Activated naive CD8-positive, alpha-beta T cell treated with anti-CD3 and anti-CD28 coated beads, Interleukin-2, amount 10 ng/mL, durations not matched to agents 7 days and 5 days (primary cell): ENCODE measurements around the gene LAGE3. TPM values are rescaled to one million over a fixed set of nuclear protein-coding genes. Genes with fewer than 3 reads are reported as not detected.

Experiments
- ATAC-seq: fragments of 150-1000 bp; cut with Tn5 transposase; one replicate; pipeline ENCODE4 v1.10.0; 2021; ENCODE audit warnings: low read depth, moderate library complexity
- POLR2A ChIA-PET: fragments of 350-600 bp; sonication (Branson Sonifier 250); formaldehyde crosslinking; loops from one replicate; lab custom pipeline; 2021; ENCODE audit warnings: antibody characterized with exemption; lab: Charles Lee
- DNase-seq: peaks from one replicate; pipeline ENCODE4 v3.0.0; 2021
- H3K27ac Mint-ChIP-seq: one replicate; pipeline ENCODE4 v1.8.0; 2022; ENCODE audit warnings: mild to moderate bottlenecking, mixed read lengths
- H3K27me3 Mint-ChIP-seq: one replicate; pipeline ENCODE4 v1.8.0; 2022; ENCODE audit warnings: mild to moderate bottlenecking, moderate library complexity, mixed read lengths
- H3K36me3 Mint-ChIP-seq: one replicate; pipeline ENCODE4 v1.8.0; 2021; ENCODE audit warnings: mild to moderate bottlenecking, mixed read lengths
- H3K4me1 Mint-ChIP-seq: one replicate; pipeline ENCODE4 v1.8.0; 2021; ENCODE audit warnings: mixed read lengths
- H3K4me3 Mint-ChIP-seq: one replicate; pipeline ENCODE4 v1.8.0; 2022; ENCODE audit warnings: mild to moderate bottlenecking, moderate library complexity, mixed read lengths
- H3K9me3 Mint-ChIP-seq: one replicate; pipeline ENCODE4 v1.8.0; 2021; ENCODE audit warnings: mixed read lengths
- total RNA-seq, 2 experiments: library from RNA; stranded (reverse); gene quantifications; one replicate each; pipeline ENCODE4 v1.2.3, GENCODE V29; 2021

LAGE3 gene
- total RNA-seq, 2 experiments from 2014 or later: 32.2 to 34.8 TPM

DNA sequence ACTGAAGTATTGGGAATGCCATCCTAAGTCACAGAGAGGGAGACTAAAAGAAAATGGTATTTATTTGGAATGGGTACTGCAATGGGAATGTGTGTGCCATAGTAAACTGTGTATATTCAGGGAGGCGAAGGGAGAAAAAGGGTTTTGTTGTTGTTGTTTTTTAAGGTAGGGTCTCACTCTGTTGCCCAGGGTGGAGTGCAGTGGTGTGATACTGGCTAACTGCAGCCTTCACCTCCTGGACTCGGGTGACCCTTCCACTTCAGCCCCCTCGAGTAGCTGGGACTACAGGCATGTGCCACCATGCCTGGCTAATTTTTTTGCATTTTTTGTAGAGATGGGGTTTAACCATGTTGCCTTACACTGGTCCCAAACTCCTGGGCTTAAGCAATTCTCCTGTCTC lies 15.6 kb upstream of the LAGE3 start:
- H3K4me3 Mint-ChIP-seq: no peak overlapping the region
- H3K27ac Mint-ChIP-seq: no peak overlapping the region
- DNase-seq: no peak
- H3K36me3 Mint-ChIP-seq: peaks cover under 1% of the 10 kb centered on the region
- H3K4me1 Mint-ChIP-seq: peaks cover 5% of the 10 kb centered on the region
- no peaks in the 10 kb centered on the region for H3K27me3 Mint-ChIP-seq
- no peaks in the 10 kb centered on the region for H3K9me3 Mint-ChIP-seq
- POLR2A ChIA-PET: no interaction called here
- ATAC-seq: no peak

DNA sequence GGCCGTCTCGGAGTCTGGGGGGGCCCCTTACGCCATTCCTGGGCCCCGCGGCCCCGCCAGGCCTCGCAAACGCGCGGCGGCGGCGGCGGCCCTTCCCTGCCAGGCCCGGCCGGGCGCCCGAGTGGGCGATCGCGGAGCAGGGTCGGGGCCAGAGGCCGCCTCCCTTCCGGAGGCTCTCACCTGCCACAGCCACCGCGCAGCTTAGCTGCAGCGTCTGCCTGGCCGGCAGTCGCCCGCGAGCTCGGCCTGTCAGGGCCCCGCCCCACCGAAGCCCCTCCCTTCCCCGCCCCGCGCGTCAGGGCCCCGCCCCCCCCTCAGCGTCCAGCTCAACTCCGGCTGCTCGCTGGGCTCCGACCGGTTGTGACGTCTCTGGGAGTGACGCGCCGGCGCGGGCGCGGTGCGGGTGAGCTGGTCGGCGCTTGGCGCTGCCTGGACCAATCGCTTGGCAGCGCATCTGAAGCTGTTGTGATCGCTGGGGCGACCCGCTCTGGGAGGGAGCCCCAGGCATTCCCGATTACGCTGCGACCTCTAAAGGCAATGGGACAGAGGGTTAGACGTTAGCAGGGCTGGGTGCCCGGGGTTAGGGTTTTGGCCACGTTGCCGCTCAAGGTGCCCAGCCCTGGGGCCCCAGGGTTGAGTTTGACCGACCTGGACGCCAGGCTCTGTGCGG lies 11.5 kb upstream of the LAGE3 start, which contains the start of gene SLC10A3:
Gene SLC10A3, minus strand, starts transcription at position 216 of the 670 bp plus-strand sequence. CDS start 1,689 bp downstream, outside the sequence.
- POLR2A ChIA-PET: interaction anchor here (0.8 to 3.3 kb wide), 20 partner anchors 9 to 470 kb away, joined by 3 to 32 read pairs (median 6); partner anchors contain the start of genes ATP6AP1, DNASE1L1, FAM3A and IKBKG
- H3K27ac Mint-ChIP-seq: peak within 1 kb of the TSS; percentile 92
- DNase-seq: peak; percentile 87
- no peaks in the 10 kb centered on the region for H3K9me3 Mint-ChIP-seq
- H3K36me3 Mint-ChIP-seq: peaks cover 2% of the 10 kb centered on the region
- peak; percentile 87 for ATAC-seq
- H3K27me3 Mint-ChIP-seq: no peaks in the 10 kb centered on the region
- peak within 1 kb of the TSS; percentile 90 for H3K4me3 Mint-ChIP-seq
- H3K4me1 Mint-ChIP-seq: peaks cover 6% of the 10 kb centered on the region

DNA sequence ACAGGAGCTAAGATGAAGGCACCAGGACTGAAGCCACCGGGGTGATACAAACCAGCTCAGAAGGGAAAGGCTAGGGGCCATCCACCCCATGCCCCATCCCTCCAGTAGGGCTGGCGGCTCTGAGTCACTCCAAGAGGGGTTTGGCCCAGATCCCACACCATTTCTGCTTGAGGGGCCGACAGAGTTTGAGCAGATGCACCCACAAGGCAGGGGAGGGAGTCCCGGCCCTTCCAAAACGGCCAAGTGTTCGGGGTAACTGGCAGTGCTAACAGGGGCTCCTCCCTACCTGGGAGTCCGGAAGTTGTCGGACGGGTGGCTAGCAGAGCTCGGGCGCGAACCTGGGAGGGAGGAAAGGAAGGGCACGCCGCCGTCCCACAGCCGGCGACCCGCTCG lies 10.9 kb upstream of the LAGE3 start:
- H3K36me3 Mint-ChIP-seq: peaks cover 2% of the 10 kb centered on the region
- peak overlapping the region; percentile 87 for H3K4me3 Mint-ChIP-seq
- ATAC-seq: peak; percentile 37
- H3K27ac Mint-ChIP-seq: peak overlapping the region; percentile 89
- DNase-seq: no peak
- H3K9me3 Mint-ChIP-seq: no peaks in the 10 kb centered on the region
- no peaks in the 10 kb centered on the region for H3K27me3 Mint-ChIP-seq
- peaks cover 6% of the 10 kb centered on the region for H3K4me1 Mint-ChIP-seq
- POLR2A ChIA-PET: interaction anchor here (0.7 to 3.3 kb wide), 21 partner anchors 9 to 523 kb away, joined by 3 to 32 read pairs (median 5); partner anchors contain the start of genes ATP6AP1, DNASE1L1, FAM3A and IKBKG

DNA sequence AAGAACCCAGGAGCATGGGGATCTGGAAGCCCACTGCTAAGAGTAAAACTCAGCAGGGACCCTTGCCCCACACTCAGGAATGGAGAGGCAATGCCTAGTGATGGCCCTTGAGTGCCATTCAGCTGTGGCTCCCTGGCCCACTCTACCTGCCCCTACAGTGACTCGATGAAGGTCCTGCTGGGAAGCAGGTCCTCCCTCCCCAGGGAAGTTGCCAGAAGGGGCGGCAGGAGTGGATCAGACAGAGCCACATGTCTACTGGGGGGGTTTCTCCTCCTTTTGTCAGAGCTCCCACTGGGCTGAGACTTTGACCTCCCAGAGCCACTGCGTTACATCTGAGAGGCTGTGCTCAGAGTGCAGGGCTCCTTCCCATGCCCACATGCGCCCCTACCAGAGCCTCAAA lies 10.1 kb upstream of the LAGE3 start:
- POLR2A ChIA-PET: interaction anchor here (0.7 to 3.3 kb wide), 12 partner anchors 9 to 522 kb away, joined by 3 to 32 read pairs (median 10); partner anchors contain the start of genes ATP6AP1, FAM3A, PLXNA3 and RPL10
- H3K9me3 Mint-ChIP-seq: no peaks in the 10 kb centered on the region
- peaks cover 6% of the 10 kb centered on the region for H3K4me1 Mint-ChIP-seq
- peak overlapping the region; percentile 87 for H3K4me3 Mint-ChIP-seq
- H3K36me3 Mint-ChIP-seq: peaks cover 2% of the 10 kb centered on the region
- peak overlapping the region; percentile 89 for H3K27ac Mint-ChIP-seq
- ATAC-seq (no peak), DNase-seq (no peak)
- H3K27me3 Mint-ChIP-seq: no peaks in the 10 kb centered on the region

DNA sequence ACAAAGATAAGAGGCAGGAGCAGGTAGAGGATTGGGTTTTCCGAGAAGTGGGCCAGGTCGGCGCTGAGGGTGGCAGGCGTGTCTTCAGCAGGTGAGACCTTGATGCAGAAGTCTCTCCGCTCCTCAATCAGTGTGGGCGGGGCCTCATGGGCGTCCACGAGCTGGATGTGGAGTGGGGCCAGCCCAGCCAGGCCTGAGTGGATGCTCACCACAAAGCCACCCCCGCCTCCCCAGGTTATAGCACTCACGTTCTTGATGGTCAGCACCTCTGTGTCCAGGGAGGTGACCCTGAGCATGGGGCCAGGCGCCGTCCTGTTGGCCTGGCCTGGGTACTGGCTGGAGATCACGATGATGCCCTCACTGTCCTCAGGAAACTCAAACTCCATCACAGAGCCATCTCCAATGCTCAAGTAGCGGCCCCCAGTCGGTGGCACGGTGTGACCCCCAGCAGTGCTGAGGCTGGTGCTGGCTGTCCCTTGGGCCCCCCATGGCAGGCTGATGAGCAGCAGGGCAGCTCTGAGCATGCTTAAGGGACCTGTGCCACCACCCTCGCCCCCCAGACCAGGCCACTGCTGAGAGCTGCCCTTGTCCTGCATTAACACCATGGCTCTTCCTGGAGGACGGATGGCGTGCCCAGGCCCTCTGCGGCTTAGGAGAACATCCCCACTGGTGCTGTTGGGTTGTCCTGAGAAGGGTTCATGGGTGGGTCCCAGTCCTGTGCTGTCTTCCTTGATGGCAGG lies 9.4 kb upstream of the LAGE3 start:
- Mint-ChIP-seq H3K36me3 (peaks cover 4% of the 10 kb centered on the region), H3K27me3 (no peaks in the 10 kb centered on the region), H3K4me1 (peaks cover 8% of the 10 kb centered on the region), H3K4me3 (peak overlapping the region; percentile 49), H3K27ac (no peak overlapping the region), H3K9me3 (no peaks in the 10 kb centered on the region)
- DNase-seq (no peak), ATAC-seq (no peak)
- POLR2A ChIA-PET: interaction anchor here (0.5 to 3.3 kb wide), 5 partner anchors 12 to 77 kb away, joined by 5 to 32 read pairs (median 15); partner anchors contain the start of genes FAM3A, IKBKG and TAFAZZIN

DNA sequence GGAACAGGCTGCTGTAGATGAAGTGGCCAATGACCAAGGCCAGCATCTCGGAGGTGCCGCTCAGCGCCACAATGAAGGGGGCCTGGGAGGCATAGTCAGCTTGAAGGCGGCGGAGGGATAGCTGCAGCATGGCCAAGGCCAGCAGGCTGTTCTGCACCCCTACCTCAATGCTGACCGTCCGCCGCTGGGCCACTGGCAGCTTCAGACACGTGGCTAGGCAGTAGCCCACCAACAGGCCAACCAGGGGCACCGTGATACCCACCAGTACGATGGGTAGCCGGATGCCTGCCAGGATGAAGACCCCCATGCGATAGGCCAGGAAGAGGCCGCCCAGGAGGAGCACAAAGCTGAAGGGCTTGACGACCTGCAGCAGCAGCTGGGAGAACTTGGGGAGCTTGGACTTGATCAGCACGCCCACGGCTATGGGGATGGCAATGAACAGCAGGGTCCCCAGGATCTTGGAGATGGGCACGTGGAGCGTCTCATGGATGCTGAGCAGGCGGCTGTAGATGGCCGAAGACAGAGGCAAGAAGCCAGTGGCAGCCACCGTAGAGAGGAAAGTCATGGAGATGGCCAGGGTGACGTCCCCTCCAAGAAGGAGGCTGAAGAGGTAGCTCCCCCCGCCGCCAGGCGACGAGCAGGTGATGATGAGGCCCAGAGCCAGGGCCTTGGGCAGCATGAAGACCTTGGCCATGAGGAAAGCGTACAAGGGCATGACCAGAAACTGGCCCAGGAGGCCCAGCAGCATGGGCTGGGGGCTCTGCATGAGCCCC lies 8.6 kb upstream of the LAGE3 start:
- H3K9me3 Mint-ChIP-seq: no peaks in the 10 kb centered on the region
- H3K27ac Mint-ChIP-seq: peak overlapping the region; percentile 70
- H3K27me3 Mint-ChIP-seq: no peaks in the 10 kb centered on the region
- H3K36me3 Mint-ChIP-seq: peaks cover 6% of the 10 kb centered on the region
- peaks cover 10% of the 10 kb centered on the region for H3K4me1 Mint-ChIP-seq
- POLR2A ChIA-PET: interaction anchor here (0.9 to 2.9 kb wide), 7 partner anchors 11 to 89 kb away, joined by 3 to 15 read pairs (median 5); partner anchors contain the start of genes IKBKG and RPL10
- ATAC-seq: no peak
- peak overlapping the region; percentile 78 for H3K4me3 Mint-ChIP-seq
- no peak for DNase-seq

DNA sequence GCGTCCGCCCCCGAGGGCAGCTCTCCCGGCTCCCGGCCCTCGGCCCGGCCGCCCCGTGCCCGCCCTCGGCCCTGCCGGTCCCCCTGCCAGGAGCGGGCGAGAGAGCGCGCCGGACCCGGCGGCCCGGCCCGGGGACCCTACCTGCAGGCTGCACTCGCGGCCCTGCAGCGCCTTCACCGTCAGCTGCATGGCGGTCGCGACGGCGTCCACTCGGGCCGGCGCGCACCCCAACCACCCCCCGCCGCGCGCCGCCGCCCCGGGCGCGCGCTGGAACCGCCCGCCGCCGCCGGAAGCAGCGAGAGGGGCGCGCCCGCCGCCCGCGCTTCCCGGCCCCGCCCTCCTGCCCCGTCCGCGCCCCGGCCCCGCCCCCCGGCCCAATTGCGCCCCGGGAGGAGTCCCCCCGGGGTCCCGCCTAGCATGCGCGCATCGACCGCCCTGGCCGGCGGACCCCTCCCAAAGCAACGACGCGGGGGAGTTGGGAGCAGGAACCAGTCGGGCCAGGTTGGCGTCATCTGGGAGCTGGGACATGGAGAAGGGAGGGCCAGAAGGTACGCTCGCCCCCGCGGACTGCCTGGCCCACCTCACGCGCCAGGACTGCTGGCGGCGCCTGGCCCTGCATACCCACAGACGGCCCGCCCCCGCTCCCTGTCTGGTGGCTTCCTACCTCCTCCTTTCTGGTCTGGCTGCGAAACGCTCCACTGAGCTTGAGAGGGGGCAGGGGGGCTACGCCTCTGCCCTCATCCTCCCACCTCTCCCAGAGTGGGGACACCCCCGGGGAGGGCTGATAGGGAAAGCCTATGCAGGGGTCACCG lies 7.5 kb upstream of the LAGE3 start, which contains the start of gene UBL4A:
Gene UBL4A, minus strand, starts transcription at position 220 of the 812 bp plus-strand sequence. Its CDS starts 31 bp downstream, at position 189.
- ATAC-seq: peak; percentile 16
- peak within 1 kb of the TSS; percentile 78 for H3K4me3 Mint-ChIP-seq
- DNase-seq: peak; percentile 79
- peaks cover 9% of the 10 kb centered on the region for H3K4me1 Mint-ChIP-seq
- H3K9me3 Mint-ChIP-seq: no peaks in the 10 kb centered on the region
- POLR2A ChIA-PET: interaction anchor here (0.8 to 2.9 kb wide), 13 partner anchors 10 to 116 kb away, joined by 3 to 15 read pairs (median 4); partner anchors contain the start of genes FAM3A, IKBKG and RPL10
- peak within 1 kb of the TSS; percentile 89 for H3K27ac Mint-ChIP-seq
- H3K36me3 Mint-ChIP-seq: peaks cover 6% of the 10 kb centered on the region
- H3K27me3 Mint-ChIP-seq: no peaks in the 10 kb centered on the region

DNA sequence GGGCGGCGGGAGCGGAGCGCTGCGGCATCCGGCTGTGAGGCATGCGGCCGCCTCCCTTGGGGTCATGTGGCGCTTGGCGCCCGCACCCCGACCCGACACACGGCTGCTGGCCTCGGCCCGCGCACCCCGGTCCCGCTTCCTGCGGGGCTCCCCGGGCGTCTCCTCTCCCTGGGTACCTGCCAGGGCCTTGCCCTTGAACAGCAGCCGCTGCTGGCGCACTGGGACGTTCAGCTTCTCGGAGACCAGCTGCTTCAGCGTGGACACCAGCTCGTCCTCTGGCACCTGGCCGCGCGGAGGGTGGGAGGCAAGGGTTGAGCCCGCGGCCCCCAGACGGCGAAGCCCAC lies 6.9 kb upstream of the LAGE3 start:
- ATAC-seq: peak; percentile 9
- peaks cover 6% of the 10 kb centered on the region for H3K36me3 Mint-ChIP-seq
- no peaks in the 10 kb centered on the region for H3K27me3 Mint-ChIP-seq
- no peak overlapping the region for H3K27ac Mint-ChIP-seq
- DNase-seq: peak; percentile 66
- POLR2A ChIA-PET: interaction anchor here (0.8 to 2.9 kb wide), 9 partner anchors 9 to 115 kb away, joined by 3 to 15 read pairs (median 4); partner anchors contain the start of genes FAM3A and RPL10
- no peak overlapping the region for H3K4me3 Mint-ChIP-seq
- H3K4me1 Mint-ChIP-seq: peaks cover 11% of the 10 kb centered on the region
- H3K9me3 Mint-ChIP-seq: no peaks in the 10 kb centered on the region

DNA sequence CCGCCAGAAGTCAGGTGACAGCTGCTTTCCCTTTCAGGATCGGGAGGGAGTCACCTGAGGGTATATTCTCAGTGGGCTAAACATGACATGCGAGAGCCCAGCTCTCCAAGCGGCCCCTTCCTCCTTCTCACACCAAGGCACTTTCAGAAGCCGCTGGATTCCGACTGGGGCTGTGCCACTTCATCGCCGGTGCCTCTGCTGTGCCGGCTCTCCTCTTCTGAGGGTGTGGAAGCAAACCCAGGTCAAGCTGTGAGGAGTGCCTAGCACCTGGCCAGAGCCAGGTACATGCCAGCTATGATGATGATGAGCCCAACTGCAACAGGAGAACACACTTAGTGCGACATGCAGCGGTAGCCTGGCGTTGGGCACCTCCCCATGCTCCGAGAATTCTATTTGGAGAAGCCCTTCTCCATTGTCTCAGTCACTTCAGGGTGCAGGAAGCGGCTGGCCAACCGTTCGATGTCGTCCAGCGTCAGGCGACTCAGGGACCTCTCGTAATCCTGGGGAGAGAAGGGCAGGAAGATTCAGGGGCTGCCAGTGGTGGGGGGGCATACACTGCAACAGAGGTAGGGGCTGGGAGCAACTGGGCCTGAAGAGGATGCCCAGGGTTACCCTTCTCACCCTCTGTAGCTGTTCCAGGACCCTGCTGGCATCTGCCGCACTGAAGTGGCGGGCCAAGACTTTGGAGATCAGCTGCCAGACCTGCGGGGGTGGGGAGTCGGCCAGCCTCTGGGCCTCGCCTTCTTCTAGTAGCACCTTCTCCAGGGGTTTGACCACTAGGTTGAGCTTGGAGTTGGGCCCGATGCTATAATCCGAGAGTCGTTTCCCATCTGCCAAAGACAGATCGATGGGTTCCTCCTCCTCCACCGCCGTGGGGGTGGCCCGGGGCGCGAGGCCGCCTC lies 6.3 kb upstream of the LAGE3 start:
- DNase-seq: no peak
- Mint-ChIP-seq H3K4me3 (peak overlapping the region; percentile 64), H3K4me1 (peaks cover 11% of the 10 kb centered on the region), H3K27me3 (no peaks in the 10 kb centered on the region), H3K9me3 (no peaks in the 10 kb centered on the region), H3K36me3 (peaks cover 6% of the 10 kb centered on the region), H3K27ac (peak overlapping the region; percentile 38)
- POLR2A ChIA-PET: interaction anchor here (0.8 to 2.9 kb wide), 7 partner anchors 9 to 87 kb away, joined by 3 to 15 read pairs (median 5); partner anchors contain the start of gene RPL10
- no peak for ATAC-seq

DNA sequence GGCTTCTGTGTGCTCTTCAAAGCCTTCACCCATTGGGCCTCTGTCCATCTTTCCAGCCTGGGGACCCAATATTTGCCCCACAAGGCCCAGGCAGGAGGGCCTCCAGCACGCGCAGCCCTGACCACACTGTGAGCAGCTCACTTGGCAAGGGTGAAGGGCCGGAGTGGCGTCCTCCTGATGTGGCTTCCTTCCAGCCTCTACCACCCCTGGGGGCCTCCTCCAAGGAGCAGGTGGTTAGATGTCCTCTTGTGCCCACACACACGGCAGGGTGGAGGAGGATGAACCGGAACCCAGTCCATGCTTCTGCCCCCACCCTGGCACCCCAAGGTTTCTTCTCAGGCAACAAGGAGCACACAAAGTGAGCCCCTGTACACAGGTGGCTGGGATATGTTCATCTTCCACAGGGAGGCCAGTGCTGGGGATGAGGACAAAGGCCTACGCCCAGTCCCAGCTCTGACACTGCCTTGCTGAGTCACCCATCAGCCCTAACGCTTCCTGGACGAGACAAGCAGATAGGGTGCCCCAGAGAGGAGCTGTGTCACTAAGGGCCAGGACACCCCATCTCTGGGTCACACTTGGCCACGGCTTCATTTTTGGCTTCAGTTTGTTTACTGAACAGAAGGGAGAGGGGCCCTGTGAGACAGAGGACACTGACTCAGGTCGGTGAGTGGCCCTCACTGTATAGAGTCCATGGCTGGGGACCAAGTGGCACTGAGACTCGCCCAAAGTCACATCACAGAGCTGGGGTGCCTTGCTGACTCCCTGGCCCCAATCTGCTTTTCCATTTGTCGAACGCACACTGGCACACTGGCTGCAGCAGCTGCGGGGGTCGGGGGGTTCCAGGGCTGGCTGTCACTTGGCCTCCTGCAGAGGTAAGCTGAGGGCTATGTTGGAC lies 5.4 kb upstream of the LAGE3 start:
- Mint-ChIP-seq H3K27ac (no peak overlapping the region), H3K4me3 (peak overlapping the region; percentile 22), H3K9me3 (no peaks in the 10 kb centered on the region), H3K36me3 (peaks cover 4% of the 10 kb centered on the region), H3K4me1 (peaks cover 11% of the 10 kb centered on the region), H3K27me3 (no peaks in the 10 kb centered on the region)
- no peak for DNase-seq
- no peak for ATAC-seq
- POLR2A ChIA-PET: interaction anchor here (1.5 kb wide), 1 partner anchor 86 kb away, joined by 7 read pairs; the partner anchor contains the start of gene RPL10
